OCI-LY1 (cell line): ENCODE data around the gene TMEM144.

Source experiments
- H2AFZ ChIP-seq: fragments of 200-600 bp; sonication (generic), shearing (Covaris generic); 2 replicates; pipeline ENCODE4 v1.6.0; 2014; ENCODE audit warnings: antibody characterized with exemption, mild to moderate bottlenecking, low read length
- H3F3A ChIP-seq: fragments of 200-600 bp; sonication (generic), shearing (Covaris generic); 2 replicates; pipeline ENCODE4 v1.6.0; 2014; ENCODE audit warnings: mild to moderate bottlenecking, antibody characterized with exemption, low read length, moderate library complexity; ENCODE audit not compliant: insufficient read depth
- H3K27ac ChIP-seq: fragments of 200-600 bp; sonication (generic); 2 replicates; pipeline ENCODE4 v1.5.1; 2014; ENCODE audit warnings: low read length, mixed run types, mild to moderate bottlenecking, low read depth; ENCODE audit not compliant: poor library complexity, severe bottlenecking
- H3K27me3 ChIP-seq: fragments of 200-600 bp; sonication (generic); 2 replicates; pipeline ENCODE4 v1.6.0; 2014; ENCODE audit warnings: antibody characterized with exemption, mild to moderate bottlenecking, low read length, moderate library complexity; ENCODE audit not compliant: insufficient read depth
- H3K36me3 ChIP-seq: fragments of 200-600 bp; sonication (generic); 2 replicates; pipeline ENCODE4 v1.6.1; 2014; ENCODE audit warnings: mild to moderate bottlenecking, antibody characterized with exemption, low read length, moderate library complexity, mixed read lengths; ENCODE audit not compliant: insufficient read depth
- H3K4me1 ChIP-seq: fragments of 200-600 bp; sonication (generic); 2 replicates; pipeline ENCODE4 v1.5.1; 2014; ENCODE audit warnings: mild to moderate bottlenecking, low read length, moderate library complexity; ENCODE audit not compliant: insufficient read depth, severe bottlenecking
- H3K4me2 ChIP-seq: fragments of 200-600 bp; sonication (generic), shearing (Covaris generic); 2 replicates; pipeline ENCODE4 v1.6.1; 2014; ENCODE audit warnings: low read length
- H3K4me3 ChIP-seq: fragments of 200-600 bp; sonication (generic); 2 replicates; pipeline ENCODE4 v1.5.1; 2014; ENCODE audit warnings: low read length, low read depth, mild to moderate bottlenecking, mixed read lengths; ENCODE audit not compliant: poor library complexity, severe bottlenecking
- H3K79me2 ChIP-seq: fragments of 200-600 bp; shearing (Covaris generic); 2 replicates; pipeline ENCODE4 v1.6.1; 2016; ENCODE audit warnings: mixed run types, low read length, mixed read lengths; ENCODE audit not compliant: insufficient read depth
- H3K9ac ChIP-seq: fragments of 200-600 bp; sonication (generic), shearing (Covaris generic); 2 replicates; pipeline ENCODE4 v1.6.1; 2014; ENCODE audit warnings: mild to moderate bottlenecking, low read length, mixed read lengths
- H3K9me2 ChIP-seq: fragments of 200-600 bp; sonication (generic), shearing (Covaris generic); 2 replicates; pipeline ENCODE4 v1.6.1; 2014; ENCODE audit warnings: low read depth, mild to moderate bottlenecking, low read length, mixed read lengths
- H3K9me3 ChIP-seq: fragments of 200-600 bp; shearing (Covaris generic); 2 replicates; pipeline ENCODE4 v1.6.1; 2014; ENCODE audit warnings: low read length, mixed read lengths
- H4K20me1 ChIP-seq: fragments of 200-600 bp; sonication (generic), shearing (Covaris generic); 2 replicates; pipeline ENCODE4 v1.6.0; 2016; ENCODE audit warnings: mild to moderate bottlenecking, low read length; ENCODE audit not compliant: insufficient read depth
- CTCF ChIP-seq: fragments of 200-600 bp; sonication (generic), shearing (Covaris generic); IDR thresholded peaks from 2 replicates; pipeline ENCODE4 v1.5.1; 2017; ENCODE audit warnings: mild to moderate bottlenecking, antibody characterized with exemption, low read length, moderate library complexity, mixed read lengths
- EZH2 ChIP-seq: fragments of 200-600 bp; sonication (generic), shearing (Covaris generic); IDR thresholded peaks from 2 replicates; pipeline ENCODE4 v1.8.0; 2017; ENCODE audit warnings: borderline replicate concordance, mixed run types, mild to moderate bottlenecking, antibody characterized with exemption, low read length, moderate library complexity, mixed read lengths

The TMEM144 gene

DNA sequence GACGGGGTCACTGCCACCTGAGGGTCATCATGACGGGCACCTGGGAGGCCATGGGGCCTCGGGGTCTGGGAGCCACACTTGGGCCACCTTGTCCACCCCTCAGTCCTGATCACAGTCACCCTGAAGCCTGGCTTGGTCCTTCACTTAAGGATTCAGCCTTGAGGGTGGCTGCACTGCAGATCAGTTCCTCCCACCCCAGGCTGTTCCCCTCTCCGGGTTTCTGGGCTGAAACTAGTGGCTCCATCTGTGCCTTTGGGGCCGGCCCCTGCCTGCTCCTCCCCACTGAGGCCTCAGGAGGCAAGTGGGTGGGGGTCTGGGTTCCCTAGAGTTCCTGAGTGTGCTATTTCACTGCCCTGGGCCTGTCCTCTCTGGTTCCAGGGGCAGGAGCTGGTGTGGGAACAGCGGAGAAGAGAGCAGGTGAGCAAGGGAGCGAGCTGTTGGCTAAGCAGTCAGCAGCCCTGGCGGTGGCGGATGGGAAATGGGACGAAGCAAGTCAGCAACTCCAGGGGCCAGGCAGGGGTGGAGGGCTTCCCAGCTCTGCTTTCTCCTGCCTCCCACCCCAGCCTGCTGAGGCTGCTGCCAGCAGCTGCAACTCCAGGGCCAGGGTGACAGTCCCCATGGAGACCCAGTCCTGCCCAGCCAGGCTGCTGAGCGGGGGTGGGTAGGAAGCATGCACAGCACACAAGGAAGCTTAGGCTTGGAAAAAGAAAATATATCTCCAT lies 81.2 kb downstream of the TMEM144 start:
- no peak overlapping the region for H3K9ac ChIP-seq
- H3K4me3 ChIP-seq = no peak overlapping the region
- H3K4me2 ChIP-seq = no peak overlapping the region
- TF ChIP-seq EZH2 (no peak), CTCF (no peak)
- no peaks in the 10 kb centered on the region for H3K27me3 ChIP-seq
- H3K9me3 ChIP-seq = no peaks in the 10 kb centered on the region
- no peak overlapping the region for H3K27ac ChIP-seq
- no peaks in the 10 kb centered on the region for H3F3A ChIP-seq
- no peaks in the 10 kb centered on the region for H3K4me1 ChIP-seq
- H2AFZ ChIP-seq = no peak overlapping the region
- no peaks in the 10 kb centered on the region for H4K20me1 ChIP-seq
- no peaks in the 10 kb centered on the region for H3K9me2 ChIP-seq
- H3K36me3 ChIP-seq = no peaks in the 10 kb centered on the region
- H3K79me2 ChIP-seq = no peaks in the 10 kb centered on the region

GRCh38 chr4:158292156-158292555 lies 81.9 kb downstream of the TMEM144 start:
- no peaks in the 10 kb centered on the region for H3K9me2 ChIP-seq

GRCh38 chr4:158295053-158295452 lies 84.8 kb downstream of the TMEM144 start:
- Histone ChIP-seq H3K9me2 (no peaks in the 10 kb centered on the region), H3K36me3 (no peaks in the 10 kb centered on the region), H3K4me2 (no peak overlapping the region), H3K79me2 (no peaks in the 10 kb centered on the region), H3K9me3 (no peaks in the 10 kb centered on the region), H3K27me3 (no peaks in the 10 kb centered on the region), H2AFZ (no peak overlapping the region), H3K4me3 (no peak overlapping the region), H4K20me1 (no peaks in the 10 kb centered on the region), H3F3A (no peaks in the 10 kb centered on the region), H3K27ac (no peak overlapping the region), H3K9ac (no peak overlapping the region), H3K4me1 (no peaks in the 10 kb centered on the region)
- TF ChIP-seq CTCF (no peak), EZH2 (no peak)

More at GRCh38 chr4:158292156-158292555, 81.9 kb downstream of the TMEM144 start:
- H3K27me3 ChIP-seq = no peaks in the 10 kb centered on the region
- no peak for TF ChIP-seq CTCF
- no peak for TF ChIP-seq EZH2
- no peak overlapping the region for H3K9ac ChIP-seq
- H3K27ac ChIP-seq = no peak overlapping the region
- no peaks in the 10 kb centered on the region for H4K20me1 ChIP-seq
- H3F3A ChIP-seq = no peaks in the 10 kb centered on the region
- no peak overlapping the region for H3K4me2 ChIP-seq
- no peak overlapping the region for H3K4me3 ChIP-seq
- H3K79me2 ChIP-seq = no peaks in the 10 kb centered on the region
- no peak overlapping the region for H2AFZ ChIP-seq
- H3K4me1 ChIP-seq = no peaks in the 10 kb centered on the region
- H3K36me3 ChIP-seq = no peaks in the 10 kb centered on the region
- H3K9me3 ChIP-seq = no peaks in the 10 kb centered on the region
